NCI-H2029 treated with DMSO at 0.1 percent for 48 hours (cell line): Measurements from ENCODE around the gene LRRC19.
A peak's percentile ranks its signal among the peaks of the same experiment; 100 is the strongest.

Source experiments
- DNase-seq: peaks from one replicate; lab custom pipeline; 2025; lab: John Stamatoyannopoulos, UW

LRRC19 gene

GRCh38 chr9:27005491-27005890 lies at the start of gene LRRC19:
Gene LRRC19 (minus strand): TSS chr9:27005672. CDS start chr9:26999694, 5,978 bp downstream.
- no peak for DNase-seq

- no peak for DNase-seq
These were observed 49.4 kb upstream of the LRRC19 start for GRCh38 chr9:27054841-27055240.

- no peak for DNase-seq
These were observed 48.7 kb upstream of the LRRC19 start for GRCh38 chr9:27054125-27054524.

- DNase-seq = no peak
These were observed 48.0 kb upstream of the LRRC19 start for GRCh38 chr9:27053369-27054022.

- no peak for DNase-seq
These were observed 41.7 kb upstream of the LRRC19 start for GRCh38 chr9:27047136-27047535.

- DNase-seq = no peak
These were observed 37.7 kb upstream of the LRRC19 start for GRCh38 chr9:27043176-27043575.

DNA sequence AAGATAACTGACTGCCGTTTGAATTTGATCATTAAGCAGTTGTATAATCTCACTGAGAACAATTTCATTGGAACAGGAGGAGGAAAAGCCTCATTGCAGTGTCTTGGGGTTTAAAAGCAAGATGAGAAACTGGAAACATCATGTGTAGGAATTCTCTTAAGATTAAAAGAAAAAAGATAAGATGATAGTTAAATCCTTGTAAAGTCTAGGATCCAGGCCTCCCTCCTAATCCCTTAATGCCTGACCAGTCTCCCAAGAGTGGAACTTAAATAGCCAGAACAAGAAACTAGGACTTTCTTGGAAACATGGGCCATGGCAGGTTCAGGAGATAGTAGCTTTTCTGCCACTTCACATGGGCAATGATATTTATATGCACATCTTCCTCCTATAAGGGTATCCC lies 37.0 kb upstream of the LRRC19 start:
- DNase-seq = no peak

DNA sequence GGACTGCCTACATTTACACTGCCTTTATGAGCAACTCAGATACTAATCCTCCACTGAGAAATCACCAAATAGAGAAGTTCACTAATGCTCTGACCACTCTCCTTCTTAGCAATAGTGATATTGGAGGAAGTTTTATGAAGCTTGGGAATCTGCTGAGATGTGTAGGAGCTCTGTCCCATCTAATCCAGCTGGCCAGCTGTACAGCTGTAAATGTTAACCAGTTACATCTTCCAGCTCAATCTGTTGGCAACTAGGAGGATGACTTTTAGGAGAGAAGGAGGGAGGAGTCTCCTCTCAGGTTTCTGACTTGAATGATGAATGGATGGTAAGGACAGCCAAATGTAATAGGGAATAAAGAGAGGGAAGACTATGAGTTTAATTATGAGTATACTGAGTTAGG lies 36.3 kb upstream of the LRRC19 start:
- no peak for DNase-seq

GRCh38 chr9:27037499-27037898 lies 32.0 kb upstream of the LRRC19 start:
- no peak for DNase-seq

- DNase-seq = peak; percentile 12
These were observed 28.4 kb upstream of the LRRC19 start for GRCh38 chr9:27033815-27034403.

DNA sequence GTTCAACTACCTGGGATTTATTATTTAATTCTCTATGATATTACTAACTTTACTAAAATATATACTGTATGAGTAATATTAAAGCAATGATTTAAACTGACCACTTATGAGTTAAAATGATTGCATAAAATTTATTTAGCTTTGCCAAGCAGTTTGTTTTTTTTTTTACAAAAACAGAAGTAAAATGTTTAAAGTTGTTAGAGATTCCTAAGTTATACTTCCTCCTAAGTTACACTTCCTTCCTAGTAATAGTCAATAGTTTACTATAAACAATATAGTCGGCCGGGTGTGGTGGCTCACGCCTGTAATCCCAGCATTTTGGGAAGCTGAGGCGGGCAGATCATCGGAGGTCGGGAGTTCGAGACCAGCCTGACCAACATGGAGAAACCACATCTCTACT lies 23.7 kb upstream of the LRRC19 start:
- DNase-seq = no peak

GRCh38 chr9:27022920-27023319 lies 17.4 kb upstream of the LRRC19 start:
- no peak for DNase-seq

GRCh38 chr9:27019589-27019988 lies 14.1 kb upstream of the LRRC19 start:
- DNase-seq = no peak

- DNase-seq = no peak
These were observed 1.9 kb downstream of the LRRC19 start for GRCh38 chr9:27003426-27004077.

DNA sequence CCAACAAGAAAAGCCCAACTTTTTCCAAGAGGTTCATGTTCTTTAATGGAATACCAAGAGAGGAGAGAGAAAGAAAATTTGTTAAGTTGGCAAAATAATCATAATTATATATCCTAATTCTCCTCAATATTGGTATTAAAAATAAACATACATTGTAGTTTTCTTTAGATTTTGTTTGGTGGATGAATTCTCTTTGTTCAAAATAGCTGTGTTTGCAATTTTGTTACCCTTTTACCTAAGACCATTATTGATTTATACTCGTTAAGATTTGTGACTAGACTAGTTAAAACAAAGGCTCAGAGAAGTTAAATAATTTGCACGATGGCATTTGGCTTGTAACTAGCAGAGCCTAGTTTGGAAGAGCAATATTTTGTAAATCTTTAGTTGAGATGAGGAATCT lies 9.7 kb downstream of the LRRC19 start:
- DNase-seq = no peak

- no peak for DNase-seq
These were observed 22.1 kb downstream of the LRRC19 start for GRCh38 chr9:26983340-26983739.

DNA sequence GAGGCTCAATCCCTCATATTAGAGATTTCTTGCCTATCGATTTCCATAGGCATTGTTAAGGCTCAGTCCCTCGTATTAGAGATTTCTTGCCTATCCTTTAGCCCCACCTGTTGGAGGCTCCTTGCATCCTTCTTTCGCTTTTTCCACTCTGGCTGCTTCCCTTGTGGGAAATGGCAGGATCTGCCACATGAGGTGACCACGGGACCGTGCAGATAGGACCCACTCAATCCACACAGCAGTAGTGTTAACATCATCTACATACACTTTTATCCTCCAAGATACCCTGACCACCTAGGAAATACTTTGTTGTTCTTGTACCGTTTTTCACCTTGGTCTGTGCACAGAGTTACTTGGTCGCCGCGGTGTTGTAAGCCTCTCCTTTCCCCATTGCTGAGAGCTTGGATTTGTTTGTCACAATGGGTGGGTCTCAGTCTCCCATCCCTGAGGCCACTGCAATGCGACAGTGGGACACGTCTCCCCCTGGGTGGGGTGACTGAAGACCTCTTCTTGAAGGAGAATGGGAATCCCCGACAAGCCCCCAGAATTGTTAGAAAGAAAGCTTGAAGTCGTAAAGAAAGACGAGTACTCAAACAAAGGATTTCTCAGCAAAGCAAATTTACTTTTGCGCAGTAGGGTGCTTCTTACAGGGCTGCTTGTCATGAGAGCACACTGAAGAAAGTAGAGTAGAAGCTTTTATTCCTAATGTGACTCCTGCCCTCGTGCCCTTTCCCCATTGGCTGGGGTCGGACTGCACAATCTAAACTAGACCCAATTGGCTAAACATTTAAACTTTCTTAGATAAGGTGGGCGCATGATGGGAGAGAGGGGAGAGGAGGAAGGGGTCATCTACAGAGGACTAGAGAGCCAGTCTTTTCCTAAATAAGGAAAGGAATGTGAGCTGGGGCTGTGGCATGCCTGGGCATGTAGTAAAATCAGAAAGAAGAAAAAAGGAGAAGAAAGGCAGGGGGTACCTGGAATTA lies 29.5 kb downstream of the LRRC19 start:
- DNase-seq = no peak

DNA sequence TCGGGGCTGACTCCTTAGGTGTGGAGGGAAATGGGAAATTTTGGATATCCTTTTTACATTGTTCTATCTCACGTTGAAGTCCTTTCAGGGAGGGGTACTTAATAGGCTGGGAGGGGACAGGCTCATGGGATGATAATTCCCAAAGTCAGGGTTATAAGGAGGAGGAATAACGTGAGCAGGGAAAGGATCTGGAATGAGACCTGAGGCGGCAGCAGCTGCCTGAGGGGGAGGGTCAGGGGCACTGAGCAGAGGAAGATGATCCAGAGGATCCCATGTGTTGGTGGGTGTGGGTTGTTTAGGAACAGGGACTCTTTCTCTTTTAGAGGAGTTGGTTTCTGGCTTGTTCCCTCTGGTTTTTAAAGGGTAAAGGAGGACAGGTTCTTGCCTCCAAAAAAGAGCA lies 30.5 kb downstream of the LRRC19 start:
- DNase-seq = no peak

- no peak for DNase-seq
These were observed 31.5 kb downstream of the LRRC19 start for GRCh38 chr9:26973989-26974388.

DNA sequence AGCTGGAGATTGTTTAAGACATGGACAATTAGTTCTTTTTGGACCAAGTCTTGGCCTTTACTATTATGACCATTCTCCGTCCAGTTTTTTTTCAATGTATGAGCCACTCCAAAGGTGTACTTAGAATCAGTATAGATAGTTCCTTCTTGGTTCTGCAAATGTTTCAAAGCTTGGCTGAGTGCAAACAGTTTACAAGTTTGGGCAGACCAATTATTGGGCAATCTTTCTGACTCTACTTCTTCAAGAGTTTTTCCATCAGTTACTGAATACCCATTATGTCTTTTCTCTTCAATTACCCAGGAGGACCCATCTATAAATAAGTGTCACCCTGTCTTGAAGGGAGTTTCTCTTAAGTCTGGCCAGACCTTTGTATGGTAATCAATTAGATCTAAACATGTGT lies 33.8 kb downstream of the LRRC19 start:
- DNase-seq = no peak

DNA sequence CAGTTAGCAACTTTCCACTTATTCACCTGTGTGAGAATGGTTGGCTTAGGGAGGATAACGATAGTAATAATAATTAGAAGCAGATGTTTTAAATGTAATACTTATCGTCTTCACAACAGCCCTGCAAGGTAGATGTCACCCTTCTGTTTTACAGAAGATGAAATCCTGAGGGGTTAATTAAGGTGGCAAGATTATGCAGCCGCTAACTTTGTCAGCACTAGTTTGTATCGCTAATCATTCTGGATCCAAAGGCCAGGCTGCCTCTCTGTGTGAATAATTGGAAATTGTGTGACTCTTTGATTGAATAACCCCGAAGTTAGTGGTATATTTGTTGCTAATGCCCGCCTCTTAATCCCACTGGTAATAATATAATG lies 48.6 kb downstream of the LRRC19 start:
- no peak for DNase-seq
